ENCODE results near the gene PTPMT1. TPM values are rescaled to one million over a fixed set of nuclear protein-coding genes. Genes with fewer than 3 reads are reported as not detected.
A peak's percentile ranks its signal among the peaks of the same experiment; 100 is the strongest.

The PTPMT1 gene
- polyA plus RNA-seq, 2 of the 4 experiments (the other 2 are of a cell fraction) = 63.4 to 69.2 TPM

- H3K27ac ChIP-seq = peak overlapping the region in 1 of 2 experiments; percentile 66; a peak in 1 of 6 replicates
- 31% methylated on average over 6 of the region's 6 CpGs for WGBS (ENCODE audit: missing lambda C conversion rate)
- DNase-seq (ENCODE audit: low read depth in 1 of 2, low spot score in 1 of 2) = no peak
- ChIA-PET CTCF (interaction anchor here (1.0 kb wide), 1 partner anchor 12 kb away, joined by 3 read pairs; no protein-coding TSS in a partner anchor), POLR2A (no interaction called here)
- ATAC-seq = peak in 1 of 2 experiments; percentile 6; a peak in 3 of 6 replicates
- no peaks in the 10 kb centered on the region for H3K9me3 ChIP-seq
- TF ChIP-seq HOXB13 (CRISPR knock-in tag; IDR thresholded peaks at IDR 0.05; ENCODE audit: low read depth) (no peak), SREBF2 (IDR thresholded peaks at IDR 0.05) (no peak), JUN (IDR thresholded peaks at IDR 0.05) (no peak), CTCF (IDR thresholded peaks at IDR 0.05) (no peak), FOSB (CRISPR knock-in tag; IDR thresholded peaks at IDR 0.05) (no peak), ESRRA (IDR thresholded peaks at IDR 0.05; ENCODE audit: borderline replicate concordance, low read length) (no peak)
- peak overlapping the region; percentile 40 for H3K4me3 ChIP-seq
- H3K4me1 ChIP-seq = peaks cover 8% of the 10 kb centered on the region; the same call in 1 of the 3 replicates
- FAIRE-seq = no peak
- H3K4me2 ChIP-seq = peak overlapping the region; percentile 94
Measured at GRCh38 chr11:47593492-47593933, 28.1 kb downstream of the PTPMT1 start.

DNA sequence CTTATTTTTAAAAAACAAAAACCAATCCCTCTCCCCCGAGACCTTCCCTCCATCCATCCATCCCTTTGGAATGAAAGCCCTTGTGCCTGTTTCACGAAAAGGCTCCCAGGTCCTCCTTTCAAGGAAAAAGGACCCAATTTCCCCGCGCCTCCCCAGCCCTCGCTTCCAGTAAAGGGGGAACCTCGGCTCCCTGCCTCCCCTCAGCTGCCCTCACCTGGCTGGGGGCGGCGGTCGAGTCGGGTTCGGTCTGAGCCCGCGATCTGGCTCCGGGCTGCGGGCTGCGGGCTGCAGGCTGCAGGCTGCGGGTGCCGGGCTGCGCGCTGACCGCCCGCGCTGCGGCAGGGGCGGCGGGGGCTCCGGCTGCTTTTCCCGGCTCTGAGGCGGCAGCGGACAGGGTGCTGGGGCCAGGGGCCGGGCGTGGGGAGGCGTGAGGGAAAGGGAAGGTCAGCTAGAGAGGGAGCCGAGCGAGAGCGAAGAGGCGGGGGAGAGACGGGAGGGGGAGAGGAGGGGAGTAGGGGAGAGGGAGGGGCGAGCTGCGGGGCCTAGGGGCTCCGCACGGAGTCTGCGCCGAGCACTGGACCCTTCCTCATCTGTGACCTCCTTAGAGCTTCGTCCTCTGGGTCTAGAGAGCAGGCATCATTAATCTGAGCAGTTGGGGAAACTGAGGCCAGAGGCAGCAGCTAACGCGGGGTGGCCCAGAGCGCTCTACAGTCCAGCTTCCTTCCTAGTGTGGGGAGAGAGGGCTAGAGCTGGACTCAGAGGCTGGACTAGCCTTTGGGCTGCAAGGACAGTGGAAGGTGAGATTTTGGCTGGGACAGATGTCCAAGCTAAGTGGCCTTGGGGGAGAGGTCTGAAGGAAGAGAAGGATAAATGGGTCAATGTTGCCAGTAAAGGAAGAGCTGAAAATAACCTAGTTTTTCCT, 28.8 kb downstream of the PTPMT1 start, which contains the start of gene C1QTNF4:
Gene C1QTNF4, minus strand, starts transcription at position 478 of the 922 bp plus-strand sequence. CDS start 3,601 bp downstream, outside the sequence.
- no peak for DNase-seq (ENCODE audit: low read depth in 1 of 2, low spot score in 1 of 2)
- peak in 1 of 2 experiments; percentile 26; a peak in 3 of 6 replicates for ATAC-seq
- ChIA-PET CTCF (interaction anchor here (1.0 kb wide), 2 partner anchors 12 to 24 kb away, joined by 3 read pairs; no protein-coding TSS in a partner anchor), POLR2A (no interaction called here)
- TF ChIP-seq RAD21 (conservative IDR thresholded peaks at IDR 0.05 in 1 of 2, IDR thresholded peaks at IDR 0.05 in 1 of 2) = no peak
- TF ChIP-seq CTCF (IDR thresholded peaks at IDR 0.05) = no peak
- no peak for TF ChIP-seq JUN (IDR thresholded peaks at IDR 0.05)
- no peak for TF ChIP-seq RCOR1 (IDR thresholded peaks at IDR 0.05; ENCODE audit: low read depth, low read length)
- no peak for TF ChIP-seq USF2 (IDR thresholded peaks at IDR 0.05)
- TF ChIP-seq KDM1A (IDR thresholded peaks at IDR 0.05; ENCODE audit: low read depth) = no peak
- no peak for TF ChIP-seq HEYL (CRISPR knock-in tag; IDR thresholded peaks at IDR 0.05)
- no peak for TF ChIP-seq NPAS2 (CRISPR knock-in tag; IDR thresholded peaks at IDR 0.05; ENCODE audit: borderline replicate concordance)
- TF ChIP-seq HDAC2 (IDR thresholded peaks at IDR 0.05) = no peak
- TF ChIP-seq, protein P1, sequence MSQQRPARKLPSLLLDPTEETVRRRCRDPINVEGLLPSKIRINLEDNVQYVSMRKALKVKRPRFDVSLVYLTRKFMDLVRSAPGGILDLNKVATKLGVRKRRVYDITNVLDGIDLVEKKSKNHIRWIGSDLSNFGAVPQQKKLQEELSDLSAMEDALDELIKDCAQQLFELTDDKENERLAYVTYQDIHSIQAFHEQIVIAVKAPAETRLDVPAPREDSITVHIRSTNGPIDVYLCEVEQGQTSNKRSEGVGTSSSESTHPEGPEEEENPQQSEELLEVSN (IDR thresholded peaks at IDR 0.05; ENCODE audit: borderline replicate concordance, low read depth) = no peak
- TF ChIP-seq, protein P2, sequence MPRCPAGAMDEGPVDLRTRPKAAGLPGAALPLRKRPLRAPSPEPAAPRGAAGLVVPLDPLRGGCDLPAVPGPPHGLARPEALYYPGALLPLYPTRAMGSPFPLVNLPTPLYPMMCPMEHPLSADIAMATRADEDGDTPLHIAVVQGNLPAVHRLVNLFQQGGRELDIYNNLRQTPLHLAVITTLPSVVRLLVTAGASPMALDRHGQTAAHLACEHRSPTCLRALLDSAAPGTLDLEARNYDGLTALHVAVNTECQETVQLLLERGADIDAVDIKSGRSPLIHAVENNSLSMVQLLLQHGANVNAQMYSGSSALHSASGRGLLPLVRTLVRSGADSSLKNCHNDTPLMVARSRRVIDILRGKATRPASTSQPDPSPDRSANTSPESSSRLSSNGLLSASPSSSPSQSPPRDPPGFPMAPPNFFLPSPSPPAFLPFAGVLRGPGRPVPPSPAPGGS (IDR thresholded peaks at IDR 0.05) = no peak
- Histone ChIP-seq H3K9me3 (no peaks in the 10 kb centered on the region), H3K4me3 (peak within 1 kb of the TSS; percentile 40), H3K27ac (peak within 1 kb of the TSS in 1 of 2 experiments; percentile 66; a peak in 2 of 6 replicates), H3K4me2 (peak within 1 kb of the TSS; percentile 94), H3K4me1 (peaks cover 8% of the 10 kb centered on the region; the same call in 1 of the 3 replicates)
- 29% methylated on average over 11 of the region's 48 CpGs for WGBS (ENCODE audit: missing lambda C conversion rate)
- no peak for FAIRE-seq

Measured in A549 (cell line).